Spleen (tissue), 7 donors: ENCODE data around the gene MOB3C.

Source experiments
- CTCF ChIP-seq, 11 experiments: fragments of 200-600 bp in 7 of 11; fragments of 450-650 bp in 4 of 11; sonication (generic) in 4 of 11; IDR thresholded peaks in 8 of 11; conservative IDR thresholded peaks in 3 of 11; 1 replicate in 7 of 11; 2 replicates in 4 of 11; pipeline versions ENCODE4 v1.4.0 to v1.8.0; 2016 to 2021; ENCODE audit warnings: antibody characterized with exemption in 11 of 11, inconsistent platforms in 4 of 11, mild to moderate bottlenecking in 1 of 11
- POLR2A ChIP-seq, 3 donors: fragments of 450-650 bp; IDR thresholded peaks; one replicate each; pipeline ENCODE4 v1.5.1; 2017; ENCODE audit warnings: antibody characterized with exemption in 3 of 3, mild to moderate bottlenecking in 1 of 3
- POLR2AphosphoS5 ChIP-seq, 3 donors: sonication (generic); formaldehyde crosslinking; IDR thresholded peaks; one replicate each; pipeline ENCODE4 v1.5.1; 2017; ENCODE audit warnings: antibody characterized with exemption in 3 of 3
- donor health status: DM: no; HTN: no; CAD: no; lungs with moderate emphysema.
- donor health status: DM: no; HTN: no; CAD: no.
- donor health status: DM: no; HTN: no; CAD: no.

DNA sequence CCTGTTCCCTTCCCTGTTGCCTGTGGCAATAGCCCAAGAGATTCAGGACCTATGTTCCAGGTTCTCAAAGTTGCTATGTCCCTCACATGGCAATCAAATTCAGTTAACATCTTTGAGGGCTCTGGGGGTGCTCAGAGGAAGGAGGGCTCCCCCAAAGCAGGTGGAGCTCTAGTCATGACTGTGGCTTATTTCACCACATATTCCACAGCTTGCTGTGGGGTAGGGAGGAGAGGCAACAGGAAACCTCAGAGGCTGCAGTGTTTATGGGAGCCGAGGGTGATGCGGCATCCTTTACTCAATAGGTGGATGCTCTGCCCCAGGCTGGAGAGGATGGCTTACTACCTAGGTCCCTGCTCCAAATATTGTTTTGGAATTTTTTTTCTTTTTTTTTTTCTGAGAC lies 11.4 kb downstream of the MOB3C start:
- TF ChIP-seq CTCF (IDR thresholded peaks at IDR 0.05 in 8 of 11, conservative IDR thresholded peaks at IDR 0.05 in 3 of 11), result no peak
- TF ChIP-seq POLR2A (IDR thresholded peaks at IDR 0.05), result no peak
- TF ChIP-seq POLR2AphosphoS5 (IDR thresholded peaks at IDR 0.05), result no peak
